NCI-H1694 treated with DMSO at 0.1 percent for 48 hours (cell line): ENCODE data around the gene GAREM2.

Experiments used
- DNase-seq: peaks from one replicate; lab custom pipeline; 2025; lab: John Stamatoyannopoulos, UW

GAREM2 gene

GRCh38 chr2:26187537-26188104 lies 14.7 kb downstream of the GAREM2 start:
- DNase-seq = no peak

GRCh38 chr2:26189123-26189522 lies 16.2 kb downstream of the GAREM2 start:
- DNase-seq = no peak

- no peak for DNase-seq
Observed at GRCh38 chr2:26189751-26190150, 16.9 kb downstream of the GAREM2 start.

GRCh38 chr2:26190369-26190768 lies 17.5 kb downstream of the GAREM2 start:
- DNase-seq = no peak

- DNase-seq = no peak
Observed at GRCh38 chr2:26191316-26192159, 18.6 kb downstream of the GAREM2 start.

GRCh38 chr2:26193578-26194231 lies 20.8 kb downstream of the GAREM2 start:
- no peak for DNase-seq

- DNase-seq = no peak
Observed at GRCh38 chr2:26195040-26195984, 22.4 kb downstream of the GAREM2 start.

GRCh38 chr2:26196683-26197418 lies 24.0 kb downstream of the GAREM2 start:
- DNase-seq = no peak

- no peak for DNase-seq
Observed at GRCh38 chr2:26197516-26197915, 24.6 kb downstream of the GAREM2 start.

GRCh38 chr2:26202981-26203490 lies 30.1 kb downstream of the GAREM2 start:
- DNase-seq = no peak

GRCh38 chr2:26203906-26204305 lies 31.0 kb downstream of the GAREM2 start:
- no peak for DNase-seq

- DNase-seq = no peak
Observed at GRCh38 chr2:26212011-26212410, 39.1 kb downstream of the GAREM2 start.

- no peak for DNase-seq
Observed at GRCh38 chr2:26214759-26215158, 41.9 kb downstream of the GAREM2 start.

- DNase-seq = no peak
Observed at GRCh38 chr2:26215833-26216232, 42.9 kb downstream of the GAREM2 start.

GRCh38 chr2:26216587-26216986 lies 43.7 kb downstream of the GAREM2 start:
- DNase-seq = no peak

GRCh38 chr2:26217720-26218119 lies 44.8 kb downstream of the GAREM2 start:
- no peak for DNase-seq

GRCh38 chr2:26223018-26223417 lies 50.1 kb downstream of the GAREM2 start:
- DNase-seq = no peak

GRCh38 chr2:26224095-26224494 lies 51.2 kb downstream of the GAREM2 start:
- no peak for DNase-seq

- DNase-seq = no peak
Observed at GRCh38 chr2:26229595-26229994, 56.7 kb downstream of the GAREM2 start.

- no peak for DNase-seq
Observed at GRCh38 chr2:26230806-26231205, 57.9 kb downstream of the GAREM2 start.

- no peak for DNase-seq
Observed at GRCh38 chr2:26235089-26235488, 62.2 kb downstream of the GAREM2 start.
